Tibial nerve (tissue), 4 donors: ENCODE results near the gene KCTD13.

Source experiments
- EP300 ChIP-seq, 2 donors: sonication (generic); formaldehyde crosslinking; IDR thresholded peaks; one replicate each; pipeline ENCODE4 v1.6.1; 2017; ENCODE audit warnings: antibody characterized with exemption in 2 of 2, mild to moderate bottlenecking in 1 of 2
- TF ChIP-seq, protein P1 (sequence below), 5 experiments: fragments of 200-600 bp in 3 of 5; fragments of 450-650 bp in 2 of 5; sonication (generic) in 3 of 5; IDR thresholded peaks; one replicate each; pipeline ENCODE4 v1.5.1; 2016 to 2019; ENCODE audit warnings: antibody characterized with exemption in 5 of 5, mild to moderate bottlenecking in 3 of 5, moderate library complexity in 2 of 5

- TF ChIP-seq, protein P1, sequence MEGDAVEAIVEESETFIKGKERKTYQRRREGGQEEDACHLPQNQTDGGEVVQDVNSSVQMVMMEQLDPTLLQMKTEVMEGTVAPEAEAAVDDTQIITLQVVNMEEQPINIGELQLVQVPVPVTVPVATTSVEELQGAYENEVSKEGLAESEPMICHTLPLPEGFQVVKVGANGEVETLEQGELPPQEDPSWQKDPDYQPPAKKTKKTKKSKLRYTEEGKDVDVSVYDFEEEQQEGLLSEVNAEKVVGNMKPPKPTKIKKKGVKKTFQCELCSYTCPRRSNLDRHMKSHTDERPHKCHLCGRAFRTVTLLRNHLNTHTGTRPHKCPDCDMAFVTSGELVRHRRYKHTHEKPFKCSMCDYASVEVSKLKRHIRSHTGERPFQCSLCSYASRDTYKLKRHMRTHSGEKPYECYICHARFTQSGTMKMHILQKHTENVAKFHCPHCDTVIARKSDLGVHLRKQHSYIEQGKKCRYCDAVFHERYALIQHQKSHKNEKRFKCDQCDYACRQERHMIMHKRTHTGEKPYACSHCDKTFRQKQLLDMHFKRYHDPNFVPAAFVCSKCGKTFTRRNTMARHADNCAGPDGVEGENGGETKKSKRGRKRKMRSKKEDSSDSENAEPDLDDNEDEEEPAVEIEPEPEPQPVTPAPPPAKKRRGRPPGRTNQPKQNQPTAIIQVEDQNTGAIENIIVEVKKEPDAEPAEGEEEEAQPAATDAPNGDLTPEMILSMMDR (IDR thresholded peaks at IDR 0.05) = no peak
- TF ChIP-seq EP300 (IDR thresholded peaks at IDR 0.05) = no peak
Observed at GRCh38 chr16:29958756-29959155, 32.7 kb upstream of the KCTD13 start.
